ENCODE data around the gene FAM149A.

FAM149A gene

GRCh38 chr4:186105647-186106321 lies 1.3 kb downstream of the FAM149A start:
- no peak for DNase-seq (ENCODE audit: low read depth in 2 of 2)

GRCh38 chr4:186107947-186108346 lies 3.4 kb downstream of the FAM149A start:
- no peak for DNase-seq (ENCODE audit: low read depth in 2 of 2)

GRCh38 chr4:186108391-186108790 lies 3.9 kb downstream of the FAM149A start:
- DNase-seq (ENCODE audit: low read depth in 2 of 2), result no peak

GRCh38 chr4:186109245-186109644 lies 4.7 kb downstream of the FAM149A start:
- no peak for DNase-seq (ENCODE audit: low read depth in 2 of 2)

- DNase-seq (ENCODE audit: low read depth in 2 of 2), result no peak
Measured at GRCh38 chr4:186116697-186117096, 12.2 kb downstream of the FAM149A start.

GRCh38 chr4:186118582-186118981 lies 14.1 kb downstream of the FAM149A start:
- DNase-seq (ENCODE audit: low read depth in 2 of 2), result no peak

GRCh38 chr4:186121057-186121456 lies 16.6 kb downstream of the FAM149A start:
- no peak for DNase-seq (ENCODE audit: low read depth in 2 of 2)

- no peak for DNase-seq (ENCODE audit: low read depth in 2 of 2)
Measured at GRCh38 chr4:186128842-186129241, 24.3 kb downstream of the FAM149A start.

- DNase-seq (ENCODE audit: low read depth in 2 of 2), result no peak
Measured at GRCh38 chr4:186131935-186132334, 27.4 kb downstream of the FAM149A start.

- peak in 1 of 2 experiments; percentile 15 for DNase-seq (ENCODE audit: low read depth in 2 of 2)
Measured at GRCh38 chr4:186132577-186133242, 28.2 kb downstream of the FAM149A start.

- no peak for DNase-seq (ENCODE audit: low read depth in 2 of 2)
Measured at GRCh38 chr4:186134257-186134656, 29.8 kb downstream of the FAM149A start.

- no peak for DNase-seq (ENCODE audit: low read depth in 2 of 2)
Measured at GRCh38 chr4:186134861-186135260, 30.4 kb downstream of the FAM149A start.

GRCh38 chr4:186137196-186137794 lies 32.8 kb downstream of the FAM149A start:
- peak in 1 of 2 experiments; percentile 4 for DNase-seq (ENCODE audit: low read depth in 2 of 2)

- DNase-seq (ENCODE audit: low read depth in 2 of 2), result peak in 1 of 2 experiments; percentile 7
Measured at GRCh38 chr4:186144198-186144945, 39.9 kb downstream of the FAM149A start.

- DNase-seq (ENCODE audit: low read depth in 2 of 2), result peak in 1 of 2 experiments; percentile 15
Measured at GRCh38 chr4:186144946-186145569, 40.6 kb downstream of the FAM149A start.

GRCh38 chr4:186146458-186146857 lies 42.0 kb downstream of the FAM149A start:
- DNase-seq (ENCODE audit: low read depth in 2 of 2), result no peak

GRCh38 chr4:186148336-186148975 lies 44.0 kb downstream of the FAM149A start:
- DNase-seq (ENCODE audit: low read depth in 2 of 2), result no peak

GRCh38 chr4:186149872-186150271 lies 45.4 kb downstream of the FAM149A start:
- no peak for DNase-seq (ENCODE audit: low read depth in 2 of 2)

GRCh38 chr4:186150926-186151325 lies 46.4 kb downstream of the FAM149A start:
- no peak for DNase-seq (ENCODE audit: low read depth in 2 of 2)

GRCh38 chr4:186151499-186151898 lies 47.0 kb downstream of the FAM149A start:
- no peak for DNase-seq (ENCODE audit: low read depth in 2 of 2)

Measured in fibroblast of skin of left quadriceps (primary cell).